ENCODE data around the gene CREB3L2.
"Not testable (repeated sequence)": the region's sequence is repeated elsewhere in the genome, so short reads cannot be mapped to it uniquely, and the experiment has no call there.

The CREB3L2 gene

GRCh38 chr7:137836113-137836509, 165.8 kb downstream of the CREB3L2 start:
- no peak overlapping the region for H3K4ac ChIP-seq (ENCODE audit: low read depth, low read length)
- no CpG with 5 or more reads among the region's 3 CpGs for whole genome bisulfite sequencing (ENCODE audit: extremely low coverage, insufficient coverage, insufficient read length)
- H3K4me3 ChIP-seq (ENCODE audit: low read depth, low read length): no peak overlapping the region
- H4K12ac ChIP-seq (ENCODE audit: low read depth, low read length): no peak overlapping the region
- H3K79me2 ChIP-seq (ENCODE audit: control insufficient read depth, insufficient read depth, low read length, poor library complexity): no peaks in the 10 kb centered on the region
- H3K4me1 ChIP-seq (ENCODE audit: control insufficient read depth in 1 of 2, insufficient read depth in 2 of 2, low read length in 2 of 2): no peaks in the 10 kb centered on the region
- no peak overlapping the region for H3K14ac ChIP-seq (ENCODE audit: low read length)
- H3K36me3 ChIP-seq (ENCODE audit: control insufficient read depth in 1 of 2, insufficient read depth in 2 of 2, low read length in 2 of 2): peaks cover 2 to 10% of the 10 kb centered on the region in 2 experiments
- no peak overlapping the region for H2AK5ac ChIP-seq (ENCODE audit: low read length)
- no peak overlapping the region for H3K18ac ChIP-seq (ENCODE audit: low read length)
- H3K27me3 ChIP-seq (ENCODE audit: insufficient read depth, low read length): no peaks in the 10 kb centered on the region
- no peak overlapping the region for H2BK12ac ChIP-seq (ENCODE audit: low read length)
- no peak overlapping the region for H4K91ac ChIP-seq (ENCODE audit: low read depth, low read length)
- no peak overlapping the region for H3K23ac ChIP-seq (ENCODE audit: low read length)
- no peak overlapping the region for H3K4me2 ChIP-seq (ENCODE audit: low read length)
- H3K79me1 ChIP-seq (ENCODE audit: low read length): no peaks in the 10 kb centered on the region
- no peak overlapping the region for H3K27ac ChIP-seq (ENCODE audit: low read depth, low read length)
- no peak overlapping the region for H2AFZ ChIP-seq (ENCODE audit: insufficient read depth, low read length, poor library complexity)
- peaks cover 9% of the 10 kb centered on the region for H3K9me3 ChIP-seq (ENCODE audit: insufficient read depth, low read depth, low read length)
- no peak overlapping the region for H2BK120ac ChIP-seq (ENCODE audit: insufficient read depth, low read length, poor library complexity)
- no peak for DNase-seq
- no peak overlapping the region for H2BK5ac ChIP-seq (ENCODE audit: low read depth, low read length, poor library complexity)
- H3K9ac ChIP-seq (ENCODE audit: low read length): no peak overlapping the region
- no peak overlapping the region for H4K8ac ChIP-seq (ENCODE audit: low read depth, low read length)

- Histone ChIP-seq H4K8ac (ENCODE audit: low read depth, low read length) (no peak overlapping the region), H3K4ac (ENCODE audit: low read depth, low read length) (no peak overlapping the region), H3K23ac (ENCODE audit: low read length) (no peak overlapping the region), H2BK12ac (ENCODE audit: low read length) (no peak overlapping the region), H2AK5ac (ENCODE audit: low read length) (no peak overlapping the region), H3K4me1 (ENCODE audit: control insufficient read depth in 1 of 2, insufficient read depth in 2 of 2, low read length in 2 of 2) (no peaks in the 10 kb centered on the region), H3K18ac (ENCODE audit: low read length) (no peak overlapping the region), H3K27me3 (ENCODE audit: insufficient read depth, low read length) (no peaks in the 10 kb centered on the region), H2BK5ac (ENCODE audit: low read depth, low read length, poor library complexity) (no peak overlapping the region), H3K79me2 (ENCODE audit: control insufficient read depth, insufficient read depth, low read length, poor library complexity) (no peaks in the 10 kb centered on the region), H3K36me3 (ENCODE audit: control insufficient read depth in 1 of 2, insufficient read depth in 2 of 2, low read length in 2 of 2) (peaks cover 2 to 10% of the 10 kb centered on the region in 2 experiments), H3K4me2 (ENCODE audit: low read length) (no peak overlapping the region), H3K4me3 (ENCODE audit: low read depth, low read length) (no peak overlapping the region), H2BK120ac (ENCODE audit: insufficient read depth, low read length, poor library complexity) (no peak overlapping the region), H3K79me1 (ENCODE audit: low read length) (no peaks in the 10 kb centered on the region), H4K12ac (ENCODE audit: low read depth, low read length) (no peak overlapping the region), H2AFZ (ENCODE audit: insufficient read depth, low read length, poor library complexity) (no peak overlapping the region), H3K27ac (ENCODE audit: low read depth, low read length) (no peak overlapping the region), H3K9ac (ENCODE audit: low read length) (no peak overlapping the region), H3K14ac (ENCODE audit: low read length) (no peak overlapping the region), H3K9me3 (ENCODE audit: insufficient read depth, low read depth, low read length) (peaks cover 9% of the 10 kb centered on the region), H4K91ac (ENCODE audit: low read depth, low read length) (no peak overlapping the region)
- no peak for DNase-seq
- 100% methylated on average over 1 of the region's 3 CpGs for WGBS (ENCODE audit: extremely low coverage, insufficient coverage, insufficient read length)
Measured at GRCh38 chr7:137835486-137836112, 166.3 kb downstream of the CREB3L2 start.

GRCh38 chr7:137834552-137834951, 167.3 kb downstream of the CREB3L2 start:
- Histone ChIP-seq H3K4me3 (ENCODE audit: low read depth, low read length) (no peak overlapping the region), H3K23ac (ENCODE audit: low read length) (no peak overlapping the region), H3K14ac (ENCODE audit: low read length) (no peak overlapping the region), H4K12ac (ENCODE audit: low read depth, low read length) (no peak overlapping the region), H4K8ac (ENCODE audit: low read depth, low read length) (no peak overlapping the region), H3K9me3 (ENCODE audit: insufficient read depth, low read depth, low read length) (peaks cover 9% of the 10 kb centered on the region), H3K36me3 (ENCODE audit: control insufficient read depth in 1 of 2, insufficient read depth in 2 of 2, low read length in 2 of 2) (peaks cover 3 to 10% of the 10 kb centered on the region in 2 experiments), H3K9ac (ENCODE audit: low read length) (no peak overlapping the region), H3K79me2 (ENCODE audit: control insufficient read depth, insufficient read depth, low read length, poor library complexity) (no peaks in the 10 kb centered on the region), H2BK120ac (ENCODE audit: insufficient read depth, low read length, poor library complexity) (no peak overlapping the region), H3K27me3 (ENCODE audit: insufficient read depth, low read length) (no peaks in the 10 kb centered on the region), H3K4ac (ENCODE audit: low read depth, low read length) (no peak overlapping the region), H4K91ac (ENCODE audit: low read depth, low read length) (no peak overlapping the region), H3K27ac (ENCODE audit: low read depth, low read length) (no peak overlapping the region), H2AFZ (ENCODE audit: insufficient read depth, low read length, poor library complexity) (no peak overlapping the region), H3K18ac (ENCODE audit: low read length) (no peak overlapping the region), H3K4me1 (ENCODE audit: control insufficient read depth in 1 of 2, insufficient read depth in 2 of 2, low read length in 2 of 2) (no peaks in the 10 kb centered on the region), H3K79me1 (ENCODE audit: low read length) (no peaks in the 10 kb centered on the region), H2BK5ac (ENCODE audit: low read depth, low read length, poor library complexity) (no peak overlapping the region), H2AK5ac (ENCODE audit: low read length) (no peak overlapping the region), H2BK12ac (ENCODE audit: low read length) (no peak overlapping the region), H3K4me2 (ENCODE audit: low read length) (no peak overlapping the region)
- WGBS (ENCODE audit: extremely low coverage, insufficient coverage, insufficient read length): no CpG with 5 or more reads among the region's 1 CpG
- DNase-seq: no peak

GRCh38 chr7:137832990-137833389, 168.9 kb downstream of the CREB3L2 start:
- WGBS (ENCODE audit: extremely low coverage, insufficient coverage, insufficient read length): no CpG with 5 or more reads among the region's 2 CpGs
- not testable (repeated sequence) for H2BK5ac ChIP-seq (ENCODE audit: low read depth, low read length, poor library complexity)

More at GRCh38 chr7:137832990-137833389, 168.9 kb downstream of the CREB3L2 start:
- not testable (repeated sequence) for H3K14ac ChIP-seq (ENCODE audit: low read length); H4K91ac ChIP-seq (ENCODE audit: low read depth, low read length); H2AK5ac ChIP-seq (ENCODE audit: low read length); H2BK120ac ChIP-seq (ENCODE audit: insufficient read depth, low read length, poor library complexity); H3K9me3 ChIP-seq (ENCODE audit: insufficient read depth, low read depth, low read length); H3K36me3 ChIP-seq (ENCODE audit: control insufficient read depth in 1 of 2, insufficient read depth in 2 of 2, low read length in 2 of 2); H2BK12ac ChIP-seq (ENCODE audit: low read length); H3K18ac ChIP-seq (ENCODE audit: low read length); H3K9ac ChIP-seq (ENCODE audit: low read length); H3K4me2 ChIP-seq (ENCODE audit: low read length); H3K79me1 ChIP-seq (ENCODE audit: low read length); DNase-seq; H3K4me1 ChIP-seq (ENCODE audit: control insufficient read depth in 1 of 2, insufficient read depth in 2 of 2, low read length in 2 of 2); H4K12ac ChIP-seq (ENCODE audit: low read depth, low read length); H4K8ac ChIP-seq (ENCODE audit: low read depth, low read length); H2AFZ ChIP-seq (ENCODE audit: insufficient read depth, low read length, poor library complexity); H3K79me2 ChIP-seq (ENCODE audit: control insufficient read depth, insufficient read depth, low read length, poor library complexity); H3K4ac ChIP-seq (ENCODE audit: low read depth, low read length); H3K4me3 ChIP-seq (ENCODE audit: low read depth, low read length); H3K27ac ChIP-seq (ENCODE audit: low read depth, low read length); H3K27me3 ChIP-seq (ENCODE audit: insufficient read depth, low read length); H3K23ac ChIP-seq (ENCODE audit: low read length)
